Measurements from ENCODE around the gene APOM. TPM values are rescaled to one million over a fixed set of nuclear protein-coding genes. Genes with fewer than 3 reads are reported as not detected.

APOM gene
- total RNA-seq, 2 experiments from 2014 or later: 5.1 to 5.7 TPM

GRCh38 chr6:31639449-31639861 is 16.2 kb upstream of the APOM start:
- H3K4me3 Mint-ChIP-seq: no peak overlapping the region
- H3K36me3 Mint-ChIP-seq: peaks cover 9% of the 10 kb centered on the region

GRCh38 chr6:31640612-31641011 is 15.1 kb upstream of the APOM start:
- no peak overlapping the region for H3K4me3 Mint-ChIP-seq
- H3K27ac Mint-ChIP-seq: peak overlapping the region; percentile 48
- peaks cover 18% of the 10 kb centered on the region for H3K4me1 Mint-ChIP-seq
- H3K9me3 Mint-ChIP-seq: no peaks in the 10 kb centered on the region
- no peak for DNase-seq
- no peaks in the 10 kb centered on the region for H3K27me3 Mint-ChIP-seq
- peaks cover 13% of the 10 kb centered on the region for H3K36me3 Mint-ChIP-seq

More at GRCh38 chr6:31639449-31639861, 16.2 kb upstream of the APOM start:
- no peaks in the 10 kb centered on the region for H3K9me3 Mint-ChIP-seq
- H3K4me1 Mint-ChIP-seq: peaks cover 15% of the 10 kb centered on the region
- H3K27ac Mint-ChIP-seq: peak overlapping the region; percentile 63
- H3K27me3 Mint-ChIP-seq: no peaks in the 10 kb centered on the region
- no peak for DNase-seq

DNA sequence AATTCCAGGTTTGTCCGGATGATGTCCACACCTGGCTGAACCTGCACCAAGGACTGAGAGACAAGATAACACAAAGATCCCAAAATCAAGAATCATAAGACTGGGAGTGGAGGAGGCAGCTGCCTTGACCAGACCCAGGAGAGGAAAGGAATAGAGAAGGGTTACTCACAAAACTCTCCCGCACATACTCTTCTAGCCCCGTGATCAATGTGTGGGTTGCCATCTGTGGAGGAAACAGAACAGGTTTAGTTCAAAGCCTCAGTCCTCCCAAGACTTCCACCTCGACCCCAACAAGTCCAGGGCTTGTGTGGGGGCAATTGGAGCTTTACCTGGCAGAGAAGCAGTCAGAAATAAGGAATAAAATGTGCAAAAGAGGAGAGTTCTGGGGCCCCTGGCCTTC is 14.3 kb upstream of the APOM start:
- peaks cover 13% of the 10 kb centered on the region for H3K36me3 Mint-ChIP-seq
- H3K4me1 Mint-ChIP-seq: peaks cover 18% of the 10 kb centered on the region
- no peak overlapping the region for H3K4me3 Mint-ChIP-seq
- DNase-seq: no peak
- no peaks in the 10 kb centered on the region for H3K27me3 Mint-ChIP-seq
- H3K9me3 Mint-ChIP-seq: no peaks in the 10 kb centered on the region
- no peak overlapping the region for H3K27ac Mint-ChIP-seq

- Mint-ChIP-seq H3K27me3 (no peaks in the 10 kb centered on the region), H3K4me1 (peaks cover 18% of the 10 kb centered on the region), H3K27ac (no peak overlapping the region)
Observed at GRCh38 chr6:31642798-31643570, 12.7 kb upstream of the APOM start.

DNA sequence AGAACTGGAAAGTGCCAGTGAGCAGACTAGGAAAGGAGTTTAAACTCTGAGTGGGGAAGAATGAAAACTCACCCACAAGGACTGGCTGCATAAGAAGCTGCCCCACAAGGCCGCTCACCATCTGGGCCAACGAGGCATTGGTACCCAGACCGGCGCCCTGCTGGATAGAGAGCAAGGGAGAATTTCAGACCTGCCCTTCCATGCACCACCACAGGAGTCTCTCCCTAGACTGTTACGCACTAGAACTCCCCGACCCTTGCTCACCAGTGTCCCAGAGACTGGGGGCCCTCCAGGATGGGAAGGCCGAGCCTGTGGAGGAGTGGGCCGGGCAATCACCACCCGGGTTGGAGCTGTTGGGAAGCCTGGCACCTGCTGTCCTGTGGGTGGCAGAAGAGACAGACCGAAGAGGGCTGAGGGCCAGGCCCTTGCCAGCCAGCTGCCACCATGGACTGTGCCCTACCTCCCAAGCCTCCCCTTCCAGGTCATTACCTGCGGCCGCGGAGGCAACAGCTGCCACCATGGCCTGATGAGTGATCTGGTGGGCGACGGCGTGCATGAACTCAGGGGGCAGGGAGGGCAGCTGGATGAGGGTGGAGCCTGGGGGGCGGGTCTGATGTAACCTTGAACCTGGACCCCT is 11.8 kb upstream of the APOM start:
- H3K4me3 Mint-ChIP-seq: no peak overlapping the region
- H3K4me1 Mint-ChIP-seq: peaks cover 19% of the 10 kb centered on the region
- H3K27ac Mint-ChIP-seq: no peak overlapping the region
- DNase-seq: no peak
- H3K9me3 Mint-ChIP-seq: no peaks in the 10 kb centered on the region
- peaks cover 15% of the 10 kb centered on the region for H3K36me3 Mint-ChIP-seq
- no peaks in the 10 kb centered on the region for H3K27me3 Mint-ChIP-seq

More at GRCh38 chr6:31642798-31643570, 12.7 kb upstream of the APOM start:
- H3K36me3 Mint-ChIP-seq: peaks cover 14% of the 10 kb centered on the region
- no peaks in the 10 kb centered on the region for H3K9me3 Mint-ChIP-seq
- H3K4me3 Mint-ChIP-seq: no peak overlapping the region
- DNase-seq: no peak

DNA sequence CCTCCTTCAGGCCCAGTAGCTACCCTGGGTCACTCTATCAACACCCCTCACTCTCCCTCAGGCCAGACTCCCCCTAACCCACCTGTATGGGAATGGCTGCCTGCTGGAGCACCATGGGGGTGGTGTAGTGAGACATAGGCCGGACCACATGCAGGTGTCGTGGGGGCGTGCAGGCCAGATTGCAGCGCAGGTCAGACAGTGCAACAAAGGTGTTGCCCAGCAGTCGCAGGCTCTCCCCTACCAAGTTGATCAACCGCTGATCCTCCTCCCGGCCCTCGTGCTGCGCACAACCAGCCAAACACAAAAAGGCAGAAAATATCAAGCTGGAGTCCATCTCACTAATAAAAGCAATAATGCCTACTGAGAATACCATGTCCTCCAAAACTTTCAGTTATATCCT is 10.4 kb upstream of the APOM start:
- H3K4me1 Mint-ChIP-seq: peaks cover 21% of the 10 kb centered on the region
- H3K27me3 Mint-ChIP-seq: no peaks in the 10 kb centered on the region
- no peak for DNase-seq
- no peaks in the 10 kb centered on the region for H3K9me3 Mint-ChIP-seq
- H3K4me3 Mint-ChIP-seq: no peak overlapping the region
- peaks cover 25% of the 10 kb centered on the region for H3K36me3 Mint-ChIP-seq
- peak overlapping the region; percentile 25 for H3K27ac Mint-ChIP-seq

DNA sequence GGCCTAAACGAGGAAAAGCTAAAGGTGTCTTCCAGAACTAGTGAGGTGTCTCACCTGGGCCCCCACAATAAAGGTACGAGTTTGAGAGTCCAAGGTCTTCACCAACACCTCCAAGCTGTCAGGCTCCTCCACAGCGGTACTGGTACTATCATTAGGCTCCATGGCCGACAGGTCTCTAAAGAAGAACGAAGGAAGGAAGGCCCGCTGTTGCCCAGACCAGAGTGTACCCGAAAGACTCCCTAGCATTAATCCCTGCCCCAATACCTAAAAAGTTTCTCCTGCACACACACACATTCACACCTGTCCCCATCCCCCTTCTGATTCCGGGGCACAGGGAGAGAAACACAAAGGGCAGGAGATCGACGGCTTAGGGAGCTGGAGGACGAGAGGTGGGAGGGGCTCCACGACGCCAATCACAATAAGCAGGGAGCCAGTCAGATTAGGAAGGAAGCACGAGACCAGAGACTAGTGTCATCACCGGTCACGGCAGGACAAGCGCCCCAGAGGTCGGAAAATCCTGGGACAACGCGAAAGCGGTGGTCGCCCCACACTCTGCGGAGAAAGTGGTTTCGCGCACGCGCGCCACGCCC is 4.0 kb upstream of the APOM start:
- Mint-ChIP-seq H3K27me3 (peaks cover 6% of the 10 kb centered on the region), H3K4me1 (peaks cover 41% of the 10 kb centered on the region), H3K27ac (peak overlapping the region; percentile 100), H3K36me3 (peaks cover 47% of the 10 kb centered on the region), H3K9me3 (no peaks in the 10 kb centered on the region), H3K4me3 (peak overlapping the region; percentile 98)
- no peak for DNase-seq

GRCh38 chr6:31652925-31653724 is 2.6 kb upstream of the APOM start:
- H3K4me1 Mint-ChIP-seq: peaks cover 51% of the 10 kb centered on the region
- peaks cover 6% of the 10 kb centered on the region for H3K27me3 Mint-ChIP-seq

DNA sequence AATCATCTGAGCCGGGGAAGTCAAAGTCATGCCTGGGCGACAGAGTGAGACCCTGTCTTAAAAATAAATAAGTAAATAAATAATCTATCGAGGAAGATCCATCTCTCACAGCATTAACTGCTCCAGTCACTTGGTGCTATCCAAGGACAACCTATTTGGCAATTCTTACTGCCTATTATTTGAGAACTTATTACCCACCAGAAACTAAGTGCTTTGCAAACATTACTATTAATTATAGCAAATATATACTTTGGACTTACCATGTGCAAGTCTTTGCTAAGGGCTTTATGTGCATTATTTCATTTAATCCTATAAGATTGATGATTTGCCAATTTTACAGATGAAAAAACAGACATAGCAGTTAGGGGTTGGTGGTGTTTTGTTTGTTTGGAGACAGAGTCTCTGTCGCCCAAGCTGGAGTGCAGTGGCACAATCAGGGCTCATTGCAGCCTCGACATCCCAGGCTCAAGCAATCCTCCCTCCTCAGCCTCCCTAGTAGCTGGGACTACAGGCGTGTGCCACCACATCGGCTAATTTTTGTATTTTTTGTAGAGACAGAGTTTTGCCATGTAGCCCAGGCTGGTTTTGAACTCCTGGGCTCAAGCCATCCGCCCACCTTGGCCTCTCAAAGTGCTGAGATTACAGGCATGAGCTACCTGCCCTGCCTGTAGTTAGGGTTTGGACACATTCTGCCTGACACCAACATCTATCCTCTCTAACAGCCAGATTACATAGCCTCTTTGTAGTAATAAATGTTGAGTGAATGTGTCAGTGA is 933 bp upstream of the APOM start:
- DNase-seq: no peak
- H3K9me3 Mint-ChIP-seq: no peaks in the 10 kb centered on the region
- H3K4me1 Mint-ChIP-seq: peaks cover 57% of the 10 kb centered on the region
- no peak overlapping the region for H3K4me3 Mint-ChIP-seq
- peaks cover 49% of the 10 kb centered on the region for H3K36me3 Mint-ChIP-seq
- peaks cover 6% of the 10 kb centered on the region for H3K27me3 Mint-ChIP-seq
- H3K27ac Mint-ChIP-seq: peak overlapping the region; percentile 4

More at GRCh38 chr6:31652925-31653724, 2.6 kb upstream of the APOM start:
- Mint-ChIP-seq H3K9me3 (no peaks in the 10 kb centered on the region), H3K4me3 (peak overlapping the region; percentile 98), H3K27ac (peak overlapping the region; percentile 100), H3K36me3 (peaks cover 52% of the 10 kb centered on the region)
- DNase-seq: peak; percentile 85

- Mint-ChIP-seq H3K36me3 (peaks cover 50% of the 10 kb centered on the region), H3K27ac (peak overlapping the region; percentile 64), H3K27me3 (no peaks in the 10 kb centered on the region), H3K4me1 (peaks cover 59% of the 10 kb centered on the region), H3K4me3 (peak overlapping the region; percentile 97), H3K9me3 (no peaks in the 10 kb centered on the region)
- no peak for DNase-seq
Observed at GRCh38 chr6:31657406-31658157, 1.9 kb downstream of the APOM start.

DNA sequence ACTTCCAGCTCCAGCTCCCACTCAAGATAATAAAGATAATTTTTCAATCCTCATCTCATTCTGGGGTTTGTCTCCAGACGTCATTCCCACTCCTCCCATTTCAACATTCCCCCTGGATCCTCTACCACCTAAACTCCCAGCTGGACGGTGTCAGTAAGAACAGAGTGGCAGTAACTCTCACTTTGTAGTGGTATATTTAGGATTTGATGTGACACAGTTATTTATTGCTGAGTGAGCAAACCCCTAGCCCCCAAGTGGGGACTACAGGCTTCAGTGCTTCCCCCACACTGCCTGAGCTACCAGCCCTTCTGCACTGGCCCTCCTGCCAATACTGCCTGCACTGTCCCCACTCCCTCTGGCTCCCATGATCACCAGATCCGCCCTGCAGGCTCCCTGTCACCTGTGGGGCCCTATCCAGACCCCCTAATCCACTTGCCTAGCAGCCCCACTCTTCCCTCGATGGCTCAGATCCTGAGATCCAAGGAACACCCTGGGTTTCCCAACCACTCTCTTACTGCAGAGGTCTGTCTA is 2.5 kb downstream of the APOM start:
- Mint-ChIP-seq H3K27ac (peak overlapping the region; percentile 64), H3K4me1 (peaks cover 57% of the 10 kb centered on the region), H3K27me3 (no peaks in the 10 kb centered on the region), H3K4me3 (peak overlapping the region; percentile 97), H3K36me3 (peaks cover 54% of the 10 kb centered on the region), H3K9me3 (no peaks in the 10 kb centered on the region)
- DNase-seq: no peak

DNA sequence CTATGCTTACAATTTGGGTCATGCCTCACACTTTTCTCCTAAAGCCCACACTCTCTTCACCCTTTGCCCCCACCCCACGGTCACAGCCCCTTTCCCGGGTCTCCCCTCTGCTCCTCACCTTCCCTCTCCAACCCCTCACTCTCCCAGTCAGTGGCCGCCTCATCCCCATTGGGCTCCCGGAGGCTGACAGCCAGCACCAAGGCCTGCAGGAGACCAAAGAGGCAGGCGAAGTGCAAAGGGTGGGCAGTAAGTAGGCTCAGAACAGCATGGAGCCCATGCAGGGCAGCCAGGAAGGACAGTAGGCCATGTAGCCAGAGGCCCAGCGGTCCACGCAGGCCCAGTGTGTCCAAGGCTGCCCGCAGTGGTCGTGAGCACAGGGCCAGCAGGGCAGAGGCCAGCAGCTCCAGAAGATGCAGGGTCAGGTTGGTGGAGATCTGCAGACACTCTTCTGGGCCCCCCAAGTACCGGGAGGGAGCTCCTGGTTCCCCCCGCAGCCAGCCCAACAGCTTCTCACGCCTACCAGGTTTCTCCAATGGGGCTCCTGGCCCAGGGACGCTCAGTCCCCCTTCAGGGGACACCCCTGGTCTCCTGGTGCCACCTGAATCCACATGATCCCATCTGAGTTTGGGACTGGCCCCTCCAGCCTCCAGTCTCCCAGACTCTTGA is 3.4 kb downstream of the APOM start:
- H3K4me1 Mint-ChIP-seq: peaks cover 63% of the 10 kb centered on the region
- DNase-seq: no peak
- peak overlapping the region; percentile 91 for H3K27ac Mint-ChIP-seq
- peaks cover 63% of the 10 kb centered on the region for H3K36me3 Mint-ChIP-seq
- H3K9me3 Mint-ChIP-seq: no peaks in the 10 kb centered on the region
- H3K27me3 Mint-ChIP-seq: no peaks in the 10 kb centered on the region
- H3K4me3 Mint-ChIP-seq: peak overlapping the region; percentile 97

Data from activated naive CD8-positive, alpha-beta T cell treated with anti-CD3 and anti-CD28 coated beads for 36 hours (primary cell).